HCT116 (cell line): ENCODE measurements around the gene MAML3. TPM values are rescaled to one million over a fixed set of nuclear protein-coding genes. Genes with fewer than 3 reads are reported as not detected.

ENCODE experiments used
- ATAC-seq: fragments of 200-7000 bp; cut with Tn5 transposase; 2 replicates; pipeline ENCODE4 v1.9.1; 2020; ENCODE audit warnings: mild to moderate bottlenecking, moderate library complexity
- BruUV-seq: library from RNA; stranded (reverse); fragments of 400-500 nt; replicated peaks from 2 replicates; lab custom pipeline; 2021; lab: Mats Ljungman, UMichigan
- CTCF ChIA-PET: fragments of 300-600 bp; sonication (Branson Sonifier 250); formaldehyde crosslinking; loops from one replicate; lab custom pipeline; 2021; ENCODE audit warnings: antibody characterized with exemption; lab: Charles Lee
- POLR2A ChIA-PET: fragments of 300-600, 350-600 bp; sonication (Branson Sonifier 250); formaldehyde crosslinking; loops from one replicate; lab custom pipeline; 2021; ENCODE audit warnings: antibody characterized with exemption; lab: Charles Lee
- RAD21 ChIA-PET, 2 experiments: fragments of 300-600 bp; sonication (Branson Sonifier 250); formaldehyde crosslinking; loops; one replicate each; lab custom pipeline; 2023; ENCODE audit warnings: low total read pairs in 2 of 2; ENCODE audit not compliant: uncharacterized antibody in 2 of 2, unreplicated experiment in 2 of 2, low non-redundant PET in 1 of 2; lab: Charles Lee
- DNase-seq: peaks from one replicate; pipeline ENCODE4 v3.0.0-alpha.2; 2010; ENCODE audit warnings: low read depth, low spot score
- H2AFZ ChIP-seq: fragments of 200-600 bp; shearing (Covaris generic), sonication (generic); 2 replicates; pipeline ENCODE4 v1.6.1; 2017; ENCODE audit warnings: low read depth, mixed run types, mixed read lengths, antibody characterized with exemption, low read length; ENCODE audit not compliant: poor library complexity, severe bottlenecking
- H3K27ac ChIP-seq: 2 replicates; pipeline ENCODE4 v1.5.1; 2012; ENCODE audit warnings: low read depth, low read length
- H3K27me3 ChIP-seq: fragments of 200-600 bp; sonication (generic); 2 replicates; pipeline ENCODE4 v1.6.1; 2016; ENCODE audit warnings: mixed run types, low read length, mixed read lengths; ENCODE audit not compliant: insufficient read depth
- H3K36me3 ChIP-seq, 2 experiments: fragments of 200-500 bp in 1 of 2; fragments of 200-600 bp in 1 of 2; sonication (Bioruptor generic) in 1 of 2; sonication (generic) in 1 of 2; 2 replicates each; pipeline versions ENCODE4 v1.5.1 to v1.6.1; 2014 to 2016; ENCODE audit warnings: low read length in 2 of 2, inconsistent platforms in 1 of 2, mixed read lengths in 1 of 2, mixed run types in 1 of 2; ENCODE audit not compliant: insufficient read depth in 2 of 2, control insufficient read depth in 1 of 2
- H3K4me1 ChIP-seq, 2 experiments: fragments of 200-600 bp in 1 of 2; sonication (generic) in 1 of 2; 2 replicates each; pipeline versions ENCODE4 v1.5.1 to v1.6.1; 2012 to 2017; ENCODE audit warnings: low read length in 2 of 2, inconsistent platforms in 1 of 2, mild to moderate bottlenecking in 1 of 2, mixed read lengths in 1 of 2, mixed run types in 1 of 2, moderate library complexity in 1 of 2; ENCODE audit not compliant: insufficient read depth in 2 of 2, control insufficient read depth in 1 of 2
- H3K4me2 ChIP-seq: fragments of 200-600 bp; sonication (generic); 2 replicates; pipeline ENCODE4 v1.6.1; 2017; ENCODE audit warnings: mixed run types, low read length, mixed read lengths
- H3K4me3 ChIP-seq, 2 experiments: fragments of 200-600 bp in 1 of 2; sonication (generic) in 1 of 2; replicated peaks in 1 of 2; 2 replicates each; pipeline ENCODE4 v1.5.1; 2011 to 2016; ENCODE audit warnings: low read length in 2 of 2, control low read depth in 1 of 2, low read depth in 1 of 2, mild to moderate bottlenecking in 1 of 2, mixed read lengths in 1 of 2, mixed run types in 1 of 2
- H3K79me2 ChIP-seq: fragments of 200-600 bp; sonication (generic); 2 replicates; pipeline ENCODE4 v1.6.1; 2017; ENCODE audit warnings: mild to moderate bottlenecking, mixed run types, low read length, moderate library complexity, mixed read lengths; ENCODE audit not compliant: insufficient read depth
- H3K9ac ChIP-seq: fragments of 200-600 bp; sonication (generic); 2 replicates; pipeline ENCODE4 v1.6.1; 2016; ENCODE audit warnings: low read length, mixed read lengths
- H3K9me2 ChIP-seq: fragments of 200-600 bp; sonication (generic), shearing (Covaris generic); 2 replicates; pipeline ENCODE4 v1.6.1; 2017; ENCODE audit warnings: mixed run types, mild to moderate bottlenecking, moderate library complexity; ENCODE audit not compliant: insufficient read depth
- H3K9me3 ChIP-seq, 2 experiments: fragments of 200-500 bp in 1 of 2; fragments of 200-600 bp in 1 of 2; sonication (Bioruptor generic) in 1 of 2; sonication (generic) in 1 of 2; 2 replicates each; pipeline ENCODE4 v1.6.1; 2014 to 2017; ENCODE audit warnings: low read length in 2 of 2, mixed read lengths in 2 of 2, inconsistent platforms in 1 of 2, low read depth in 1 of 2, mild to moderate bottlenecking in 1 of 2, mixed run types in 1 of 2, moderate library complexity in 1 of 2; ENCODE audit not compliant: control insufficient read depth in 1 of 2, insufficient read depth in 1 of 2
- H4K20me1 ChIP-seq: fragments of 200-600 bp; sonication (generic), shearing (Covaris generic); 2 replicates; pipeline ENCODE4 v1.6.1; 2017; ENCODE audit warnings: mixed run types, mild to moderate bottlenecking, moderate library complexity; ENCODE audit not compliant: insufficient read depth
- EGR1 ChIP-seq: IDR thresholded peaks from 2 replicates; pipeline ENCODE4 v1.6.1; 2012; ENCODE audit warnings: low read depth
- ELF1 ChIP-seq: IDR thresholded peaks from 2 replicates; pipeline ENCODE4 v1.6.1; 2012; ENCODE audit warnings: low read depth, borderline replicate concordance
- EZH2 ChIP-seq: fragments of 200-600 bp; sonication (generic); IDR thresholded peaks from 2 replicates; pipeline ENCODE4 v1.6.1; 2017; ENCODE audit warnings: antibody characterized with exemption, mixed run types
- JUND ChIP-seq: IDR thresholded peaks from 2 replicates; pipeline ENCODE4 v1.6.1; 2012
- POLR2A ChIP-seq: IDR thresholded peaks from 2 replicates; pipeline ENCODE4 v1.7.0; 2011; ENCODE audit warnings: borderline replicate concordance; ENCODE audit not compliant: insufficient read depth, insufficient read length; ENCODE audit errors: extremely low read depth
- POLR2AphosphoS5 ChIP-seq: IDR thresholded peaks from 2 replicates; pipeline ENCODE4 v1.6.1; 2011; ENCODE audit warnings: mild to moderate bottlenecking, low read depth, low read length, moderate library complexity
- RAD21 ChIP-seq: IDR thresholded peaks from 2 replicates; pipeline ENCODE4 v1.6.1; 2012; ENCODE audit warnings: low read depth, mild to moderate bottlenecking
- SP1 ChIP-seq: IDR thresholded peaks from 2 replicates; pipeline ENCODE4 v1.6.1; 2012; ENCODE audit warnings: low read depth
- SRF ChIP-seq: IDR thresholded peaks from 2 replicates; pipeline ENCODE4 v1.6.1; 2012; ENCODE audit warnings: low read depth
- YY1 ChIP-seq: IDR thresholded peaks from 2 replicates; pipeline ENCODE4 v1.6.1; 2011; ENCODE audit warnings: low read length, low read depth, moderate library complexity, mild to moderate bottlenecking; ENCODE audit not compliant: insufficient replicate concordance; ENCODE audit errors: extremely low read depth
- ZNF274 ChIP-seq: fragments of 200-500 bp; sonication (Bioruptor generic); IDR thresholded peaks from 2 replicates; pipeline ENCODE4 v1.6.1; 2014; ENCODE audit warnings: mild to moderate bottlenecking, low read depth, low read length, inconsistent platforms
- intact Hi-C: fragments of 100-400 bp; cut with micrococcal nuclease; formaldehyde crosslinking; loops from 2 replicates; pipeline ENCODE4 v1.10.0; 2022
- total RNA-seq: library from RNA; stranded (reverse); gene quantifications from one replicate; pipeline ENCODE4 v1.2.1, GENCODE V29; 2021; ENCODE audit not compliant: unreplicated experiment
- TF ChIP-seq, protein P1 (sequence below): IDR thresholded peaks from 2 replicates; pipeline ENCODE4 v1.6.1; 2012
- TF ChIP-seq, protein P2 (sequence below): IDR thresholded peaks from 2 replicates; pipeline ENCODE4 v1.6.1; 2011; ENCODE audit warnings: mild to moderate bottlenecking, low read length, moderate library complexity; ENCODE audit not compliant: insufficient replicate concordance; ENCODE audit errors: extremely low read depth
- TF ChIP-seq, protein P3 (sequence below): IDR thresholded peaks from 2 replicates; pipeline ENCODE4 v1.6.1; 2012
- TF ChIP-seq, protein P4 (sequence below): IDR thresholded peaks from 2 replicates; pipeline ENCODE4 v1.6.1; 2012; ENCODE audit warnings: low read depth

Gene MAML3
- total RNA-seq, 1 experiment from 2014 or later = 3.1 TPM

DNA sequence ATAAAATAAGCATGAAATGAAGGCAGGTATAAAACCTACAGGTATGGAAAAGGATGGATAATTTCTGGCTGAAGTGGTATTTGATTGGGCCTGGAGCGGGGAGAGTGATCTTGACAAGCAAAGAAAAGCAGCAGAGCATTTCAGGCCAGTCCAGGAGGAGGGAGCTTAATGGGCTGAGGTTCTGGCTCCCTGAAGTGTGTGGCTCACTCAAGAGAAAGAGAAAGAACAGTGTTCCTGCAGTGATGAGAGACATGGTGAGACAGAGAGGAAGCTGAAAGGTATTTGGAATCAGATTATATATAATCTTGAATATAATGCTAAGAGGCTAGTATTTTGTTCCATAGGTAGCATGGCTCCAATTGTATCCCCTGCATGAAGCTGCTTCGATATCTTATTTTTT, 334.9 kb downstream of the MAML3 start:
- Histone ChIP-seq H3K36me3 (no peaks in the 10 kb centered on the region), H3K9me3 (no peaks in the 10 kb centered on the region), H3K9ac (no peak overlapping the region), H4K20me1 (no peaks in the 10 kb centered on the region), H3K27me3 (no peaks in the 10 kb centered on the region), H3K4me3 (no peak overlapping the region), H2AFZ (no peak overlapping the region), H3K4me2 (no peak overlapping the region), H3K4me1 (peaks cover 0 to 6% of the 10 kb centered on the region in 2 experiments; a peak in 1 of 4 replicates), H3K27ac (no peak overlapping the region), H3K9me2 (no peaks in the 10 kb centered on the region), H3K79me2 (no peaks in the 10 kb centered on the region)
- ATAC-seq (no peak), DNase-seq (no peak)
- intact Hi-C loops = no loop called here
- TF ChIP-seq RAD21 = no peak
- TF ChIP-seq ELF1 = no peak
- TF ChIP-seq JUND = no peak
- no peak for TF ChIP-seq POLR2AphosphoS5
- no peak for TF ChIP-seq YY1
- TF ChIP-seq, protein P1, sequence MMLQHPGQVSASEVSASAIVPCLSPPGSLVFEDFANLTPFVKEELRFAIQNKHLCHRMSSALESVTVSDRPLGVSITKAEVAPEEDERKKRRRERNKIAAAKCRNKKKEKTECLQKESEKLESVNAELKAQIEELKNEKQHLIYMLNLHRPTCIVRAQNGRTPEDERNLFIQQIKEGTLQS = no peak
- TF ChIP-seq EGR1 = no peak
- no peak for TF ChIP-seq POLR2A
- no peak for TF ChIP-seq ZNF274
- TF ChIP-seq, protein P2, sequence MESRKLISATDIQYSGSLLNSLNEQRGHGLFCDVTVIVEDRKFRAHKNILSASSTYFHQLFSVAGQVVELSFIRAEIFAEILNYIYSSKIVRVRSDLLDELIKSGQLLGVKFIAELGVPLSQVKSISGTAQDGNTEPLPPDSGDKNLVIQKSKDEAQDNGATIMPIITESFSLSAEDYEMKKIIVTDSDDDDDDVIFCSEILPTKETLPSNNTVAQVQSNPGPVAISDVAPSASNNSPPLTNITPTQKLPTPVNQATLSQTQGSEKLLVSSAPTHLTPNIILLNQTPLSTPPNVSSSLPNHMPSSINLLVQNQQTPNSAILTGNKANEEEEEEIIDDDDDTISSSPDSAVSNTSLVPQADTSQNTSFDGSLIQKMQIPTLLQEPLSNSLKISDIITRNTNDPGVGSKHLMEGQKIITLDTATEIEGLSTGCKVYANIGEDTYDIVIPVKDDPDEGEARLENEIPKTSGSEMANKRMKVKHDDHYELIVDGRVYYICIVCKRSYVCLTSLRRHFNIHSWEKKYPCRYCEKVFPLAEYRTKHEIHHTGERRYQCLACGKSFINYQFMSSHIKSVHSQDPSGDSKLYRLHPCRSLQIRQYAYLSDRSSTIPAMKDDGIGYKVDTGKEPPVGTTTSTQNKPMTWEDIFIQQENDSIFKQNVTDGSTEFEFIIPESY = no peak
- TF ChIP-seq, protein P3, sequence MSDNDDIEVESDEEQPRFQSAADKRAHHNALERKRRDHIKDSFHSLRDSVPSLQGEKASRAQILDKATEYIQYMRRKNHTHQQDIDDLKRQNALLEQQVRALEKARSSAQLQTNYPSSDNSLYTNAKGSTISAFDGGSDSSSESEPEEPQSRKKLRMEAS = no peak
- TF ChIP-seq SRF = no peak
- TF ChIP-seq, protein P4, sequence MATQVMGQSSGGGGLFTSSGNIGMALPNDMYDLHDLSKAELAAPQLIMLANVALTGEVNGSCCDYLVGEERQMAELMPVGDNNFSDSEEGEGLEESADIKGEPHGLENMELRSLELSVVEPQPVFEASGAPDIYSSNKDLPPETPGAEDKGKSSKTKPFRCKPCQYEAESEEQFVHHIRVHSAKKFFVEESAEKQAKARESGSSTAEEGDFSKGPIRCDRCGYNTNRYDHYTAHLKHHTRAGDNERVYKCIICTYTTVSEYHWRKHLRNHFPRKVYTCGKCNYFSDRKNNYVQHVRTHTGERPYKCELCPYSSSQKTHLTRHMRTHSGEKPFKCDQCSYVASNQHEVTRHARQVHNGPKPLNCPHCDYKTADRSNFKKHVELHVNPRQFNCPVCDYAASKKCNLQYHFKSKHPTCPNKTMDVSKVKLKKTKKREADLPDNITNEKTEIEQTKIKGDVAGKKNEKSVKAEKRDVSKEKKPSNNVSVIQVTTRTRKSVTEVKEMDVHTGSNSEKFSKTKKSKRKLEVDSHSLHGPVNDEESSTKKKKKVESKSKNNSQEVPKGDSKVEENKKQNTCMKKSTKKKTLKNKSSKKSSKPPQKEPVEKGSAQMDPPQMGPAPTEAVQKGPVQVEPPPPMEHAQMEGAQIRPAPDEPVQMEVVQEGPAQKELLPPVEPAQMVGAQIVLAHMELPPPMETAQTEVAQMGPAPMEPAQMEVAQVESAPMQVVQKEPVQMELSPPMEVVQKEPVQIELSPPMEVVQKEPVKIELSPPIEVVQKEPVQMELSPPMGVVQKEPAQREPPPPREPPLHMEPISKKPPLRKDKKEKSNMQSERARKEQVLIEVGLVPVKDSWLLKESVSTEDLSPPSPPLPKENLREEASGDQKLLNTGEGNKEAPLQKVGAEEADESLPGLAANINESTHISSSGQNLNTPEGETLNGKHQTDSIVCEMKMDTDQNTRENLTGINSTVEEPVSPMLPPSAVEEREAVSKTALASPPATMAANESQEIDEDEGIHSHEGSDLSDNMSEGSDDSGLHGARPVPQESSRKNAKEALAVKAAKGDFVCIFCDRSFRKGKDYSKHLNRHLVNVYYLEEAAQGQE = no peak
- TF ChIP-seq SP1 = no peak
- no peak for TF ChIP-seq EZH2
- RAD21 ChIA-PET = no interaction called here
- BruUV-seq = no TSS peak
- POLR2A ChIA-PET = no interaction called here
- CTCF ChIA-PET = no interaction called here
